PC-3 (cell line): Measurements from ENCODE around the gene UACA.

Source experiments
- CTCF ChIP-seq: fragments of 300-600 bp; sonication (generic); conservative IDR thresholded peaks from 2 replicates; pipeline ENCODE4 v1.5.1; 2017; ENCODE audit warnings: antibody characterized with exemption, low read depth, mild to moderate bottlenecking, low read length
- EZH2 ChIP-seq: fragments of 300-600 bp; sonication (generic); IDR thresholded peaks from one replicate; pipeline ENCODE4 v1.6.1; 2017; ENCODE audit warnings: antibody characterized with exemption, mild to moderate bottlenecking, low read length; ENCODE audit not compliant: unreplicated experiment
- EZH2phosphoT487 ChIP-seq: fragments of 300-600 bp; sonication (generic); IDR thresholded peaks from 2 replicates; pipeline ENCODE4 v1.6.1; 2018; ENCODE audit warnings: mild to moderate bottlenecking, antibody characterized with exemption, low read length, borderline replicate concordance

- no peak for TF ChIP-seq EZH2phosphoT487
- no peak for TF ChIP-seq CTCF
- no peak for TF ChIP-seq EZH2
Measured at GRCh38 chr15:70766597-70766996, 3.2 kb upstream of the UACA start.
